IMR-90 (cell line): ENCODE data around the gene TMEM126A. TPM values are rescaled to one million over a fixed set of nuclear protein-coding genes. Genes with fewer than 3 reads are reported as not detected.

Experiments used
- ATAC-seq: fragments of 200-7000 bp; cut with Tn5 transposase; 2 replicates; pipeline ENCODE4 v1.9.1; 2020; ENCODE audit warnings: low read depth, mild to moderate bottlenecking, moderate library complexity
- Bru-seq: library from RNA; stranded (reverse); fragments of 400-500 nt; gene quantifications from one replicate; lab custom pipeline; 2021; lab: Mats Ljungman, UMichigan
- BruChase-seq, 2 experiments: library from RNA; stranded (reverse); fragments of 400-500 nt; gene quantifications; one replicate each; lab custom pipeline; 2021; lab: Mats Ljungman, UMichigan
- BruUV-seq: library from RNA; stranded (reverse); fragments of 400-500 nt; replicated peaks from 2 replicates; lab custom pipeline; 2021; lab: Mats Ljungman, UMichigan
- CTCF ChIA-PET: fragments of 300-600 bp; formaldehyde crosslinking; extraction: SDS; loops from one replicate; lab custom pipeline; 2021; ENCODE audit warnings: antibody characterized with exemption; lab: Yijun Ruan, JAX
- POLR2A ChIA-PET: fragments of 300-600 bp; sonication (Branson Sonifier 250); formaldehyde crosslinking; loops from one replicate; lab custom pipeline; 2022; ENCODE audit warnings: antibody characterized with exemption; ENCODE audit not compliant: unreplicated experiment; lab: Charles Lee
- DNase-seq: peaks from one replicate; pipeline ENCODE4 v3.0.0; 2013
- H2AFZ ChIP-seq: replicated peaks from 2 replicates; pipeline ENCODE3; 2013; ENCODE audit warnings: low read length, mild to moderate bottlenecking; ENCODE audit not compliant: poor library complexity
- H2AK5ac ChIP-seq: 2 replicates; pipeline ENCODE4 v1.6.1; 2013; ENCODE audit warnings: low read depth, low read length, inconsistent platforms
- H2AK9ac ChIP-seq: replicated peaks from 2 replicates; pipeline ENCODE3; 2013; ENCODE audit warnings: mild to moderate bottlenecking, low read depth, low read length, moderate library complexity; ENCODE audit not compliant: poor library complexity
- H2BK120ac ChIP-seq: 2 replicates; pipeline ENCODE4 v1.6.1; 2013; ENCODE audit warnings: low read depth, low read length, inconsistent platforms
- H2BK15ac ChIP-seq: 3 replicates; pipeline ENCODE4 v1.6.1; 2013; ENCODE audit warnings: low read depth, low read length, inconsistent platforms
- H2BK20ac ChIP-seq: 2 replicates; pipeline ENCODE4 v1.6.1; 2013; ENCODE audit warnings: low read depth, mild to moderate bottlenecking, inconsistent platforms, low read length, moderate library complexity
- H2BK5ac ChIP-seq: 2 replicates; pipeline ENCODE4 v1.6.1; 2013; ENCODE audit warnings: mild to moderate bottlenecking, low read depth, low read length, inconsistent platforms; ENCODE audit not compliant: poor library complexity, severe bottlenecking
- H3K14ac ChIP-seq: replicated peaks from 2 replicates; pipeline ENCODE4 v1.6.1; 2013; ENCODE audit warnings: low read depth, low read length, inconsistent platforms
- H3K18ac ChIP-seq: 2 replicates; pipeline ENCODE4 v1.6.1; 2013; ENCODE audit warnings: low read depth, low read length, control low read depth
- H3K23ac ChIP-seq: 2 replicates; pipeline ENCODE4 v1.6.1; 2013; ENCODE audit warnings: low read depth, low read length, inconsistent platforms
- H3K27ac ChIP-seq: 2 replicates; pipeline ENCODE4 v1.5.1; 2013; ENCODE audit warnings: mild to moderate bottlenecking, control low read depth, low read length; ENCODE audit not compliant: insufficient read depth
- H3K27me3 ChIP-seq: 2 replicates; pipeline ENCODE4 v1.6.1; 2013; ENCODE audit warnings: low read length; ENCODE audit not compliant: control insufficient read depth, insufficient read depth
- H3K36me3 ChIP-seq: 2 replicates; pipeline ENCODE4 v1.6.1; 2013; ENCODE audit warnings: low read length, mixed read lengths; ENCODE audit not compliant: control insufficient read depth, insufficient read depth
- H3K4ac ChIP-seq: 2 replicates; pipeline ENCODE4 v1.6.1; 2013; ENCODE audit warnings: low read depth, low read length, inconsistent platforms
- H3K4me1 ChIP-seq: 2 replicates; pipeline ENCODE4 v1.6.1; 2013; ENCODE audit warnings: low read length, mixed read lengths; ENCODE audit not compliant: control insufficient read depth, insufficient read depth
- H3K4me2 ChIP-seq: 2 replicates; pipeline ENCODE4 v1.6.1; 2013; ENCODE audit warnings: low read depth, mild to moderate bottlenecking, control low read depth, low read length, moderate library complexity
- H3K4me3 ChIP-seq: 2 replicates; pipeline ENCODE4 v1.5.1; 2013; ENCODE audit warnings: low read depth, mild to moderate bottlenecking, control low read depth, low read length, moderate library complexity; ENCODE audit not compliant: insufficient read depth
- H3K56ac ChIP-seq: 2 replicates; pipeline ENCODE4 v1.6.1; 2013; ENCODE audit warnings: low read length, inconsistent platforms; ENCODE audit not compliant: insufficient read depth; ENCODE audit errors: extremely low read depth
- H3K79me1 ChIP-seq, 2 experiments: 2 replicates each; pipeline ENCODE4 v1.6.1; 2013; ENCODE audit warnings: low read length in 2 of 2, inconsistent platforms in 1 of 2, low read depth in 1 of 2
- H3K9ac ChIP-seq: 2 replicates; pipeline ENCODE4 v1.6.1; 2013; ENCODE audit warnings: low read depth, low read length, control low read depth
- H3K9me1 ChIP-seq: 2 replicates; pipeline ENCODE4 v1.6.1; 2013; ENCODE audit warnings: low read length, inconsistent platforms; ENCODE audit not compliant: insufficient read depth
- H3K9me3 ChIP-seq: 2 replicates; pipeline ENCODE4 v1.6.1; 2013; ENCODE audit warnings: low read length; ENCODE audit not compliant: control insufficient read depth, insufficient read depth
- H4K20me1 ChIP-seq: 2 replicates; pipeline ENCODE4 v1.6.1; 2013; ENCODE audit warnings: low read length, inconsistent platforms; ENCODE audit not compliant: insufficient read depth
- H4K5ac ChIP-seq: 2 replicates; pipeline ENCODE4 v1.6.1; 2013; ENCODE audit warnings: mild to moderate bottlenecking, low read depth, low read length, control low read depth
- H4K8ac ChIP-seq, 2 experiments: 2 replicates each; pipeline ENCODE4 v1.6.1; 2013; ENCODE audit warnings: low read depth in 2 of 2, low read length in 2 of 2, control low read depth in 1 of 2, inconsistent platforms in 1 of 2
- H4K91ac ChIP-seq: 2 replicates; pipeline ENCODE4 v1.6.1; 2013; ENCODE audit warnings: low read depth, low read length, inconsistent platforms; ENCODE audit not compliant: insufficient read depth
- BHLHE40 ChIP-seq: fragments of 150-350 bp; IDR thresholded peaks from 2 replicates; pipeline ENCODE4 v1.6.1; 2016; ENCODE audit warnings: mild to moderate bottlenecking, low read depth, low read length
- CEBPB ChIP-seq: IDR thresholded peaks from 2 replicates; pipeline ENCODE4 v1.6.1; 2012; ENCODE audit warnings: low read depth, low read length, improper control_type of control experiment
- CHD1 ChIP-seq: IDR thresholded peaks from 2 replicates; pipeline ENCODE4 v1.6.1; 2012; ENCODE audit warnings: low read depth, low read length, improper control_type of control experiment
- FOS ChIP-seq: fragments of 150-350 bp; IDR thresholded peaks from 2 replicates; pipeline ENCODE4 v1.6.1; 2016; ENCODE audit warnings: low read depth, low read length
- MAFK ChIP-seq: IDR thresholded peaks from 2 replicates; pipeline ENCODE4 v1.6.1; 2012; ENCODE audit warnings: low read depth, low read length, improper control_type of control experiment
- MAZ ChIP-seq: IDR thresholded peaks from 2 replicates; pipeline ENCODE4 v1.6.1; 2012; ENCODE audit warnings: low read depth, mild to moderate bottlenecking, low read length, improper control_type of control experiment, moderate library complexity, borderline replicate concordance
- MXI1 ChIP-seq: IDR thresholded peaks from 2 replicates; pipeline ENCODE4 v1.6.1; 2012; ENCODE audit warnings: low read depth, mild to moderate bottlenecking, low read length, moderate library complexity, borderline replicate concordance
- NFE2L2 ChIP-seq: fragments of 150-350 bp; IDR thresholded peaks from 2 replicates; pipeline ENCODE4 v1.6.1; 2016; ENCODE audit warnings: low read depth, mild to moderate bottlenecking, low read length
- POLR2A ChIP-seq: IDR thresholded peaks from 2 replicates; pipeline ENCODE4 v1.6.1; 2012; ENCODE audit warnings: mild to moderate bottlenecking, low read depth, low read length
- RAD21 ChIP-seq: IDR thresholded peaks from 2 replicates; pipeline ENCODE4 v1.6.1; 2012; ENCODE audit warnings: low read length, improper control_type of control experiment
- RCOR1 ChIP-seq: IDR thresholded peaks from 2 replicates; pipeline ENCODE4 v1.6.1; 2012; ENCODE audit warnings: mild to moderate bottlenecking, low read length, improper control_type of control experiment; ENCODE audit not compliant: insufficient replicate concordance
- RFX5 ChIP-seq: IDR thresholded peaks from 2 replicates; pipeline ENCODE4 v1.8.0; 2012; ENCODE audit warnings: low read depth, mild to moderate bottlenecking, low read length, moderate library complexity
- SMC3 ChIP-seq: fragments of 150-350 bp; IDR thresholded peaks from 2 replicates; pipeline ENCODE4 v1.6.1; 2016; ENCODE audit warnings: low read depth, mild to moderate bottlenecking, antibody characterized with exemption, low read length, moderate library complexity
- WGBS, 2 experiments: methylation state at CpG; one replicate each; pipeline versions ENCODE4 v1.1.5 to v1.1.7; 2013; ENCODE audit warnings: missing lambda C conversion rate in 2 of 2; ENCODE audit not compliant: insufficient read length in 1 of 2; ENCODE audit errors: extremely low coverage in 2 of 2; 5-methylcytosine and 5-hydroxymethylcytosine counted together
- dilution Hi-C: fragments of 300-500 bp; cut with HindIII; formaldehyde crosslinking; loops from one replicate; pipeline ENCODE4 v1.14.3; 2018; ENCODE audit warnings: low sequenced_read_pairs; ENCODE audit not compliant: unreplicated experiment
- in situ Hi-C: fragments of 300-500 bp; cut with MboI; formaldehyde crosslinking; loops from 3 replicates; pipeline ENCODE4 v1.14.3; 2019; ENCODE audit warnings: low sequenced_read_pairs, inconsistent platforms, mixed read lengths
- intact Hi-C: fragments of 100-400 bp; cut with micrococcal nuclease; formaldehyde crosslinking; loops from 2 replicates; pipeline ENCODE4 v1.10.0; 2022
- long read RNA-seq: library from polyadenylated mRNA; unstranded; transcript quantifications from one replicate; pipeline ENCODE4 v2.0.0, GENCODE V29; 2021; ENCODE audit not compliant: unreplicated experiment
- polyA plus RNA-seq, 3 experiments: library from polyadenylated mRNA; depleted of rRNA; stranded (reverse); fragments of >200 nt; gene quantifications; 2 replicates each; pipeline ENCODE4 v1.2.3, GENCODE V29; 2012; ENCODE audit warnings: low replicate concordance in 1 of 3
- total RNA-seq: library from RNA; depleted of rRNA; stranded (reverse); fragments of >200 nt; gene quantifications from 2 replicates; pipeline ENCODE4 v1.2.3, GENCODE V29; 2012; rRNA removed
- TF ChIP-seq, protein P1 (sequence below): fragments of 150-350 bp; IDR thresholded peaks from 2 replicates; pipeline ENCODE4 v1.6.1; 2016; ENCODE audit warnings: low read depth, mild to moderate bottlenecking, low read length, moderate library complexity, borderline replicate concordance
- TF ChIP-seq, protein P2 (sequence below): fragments of 150-350 bp; IDR thresholded peaks from 2 replicates; pipeline ENCODE4 v1.6.1; 2017; ENCODE audit warnings: mild to moderate bottlenecking, antibody characterized with exemption, low read length, low read depth

TMEM126A gene
- total RNA-seq (60.4 and 87.2 TPM in 2 replicates), polyA plus RNA-seq (2012; rRNA removed) (34.9 and 37.3 TPM in 2 replicates), Bru-seq, nascent RNA (percentile 69 among the genes with signal in this experiment), BruChase-seq, experiment 1, labeled RNA remaining after a 6-hour chase (percentile 57 among the genes with signal in this experiment), BruChase-seq, experiment 2, labeled RNA remaining after a 2-hour chase (percentile 54 among the genes with signal in this experiment)
- 6.9 and 13.7 TPM in 2 replicates for polyA plus RNA-seq (2012; cell fraction: cytosol; rRNA removed)
- 1.3 and 17.8 TPM in 2 replicates for polyA plus RNA-seq (2012; cell fraction: nucleus; rRNA removed; ENCODE audit: low replicate concordance)
- long read RNA-seq, transcript TMEM126A-201 (5 exons, 739 nt), result major isoform, 7 of 7 reads
- long read RNA-seq, partial matches to known transcripts, result 0 of 7 reads
- long read RNA-seq, other reads (novel, unspliced or antisense), result 0 of 7 reads

DNA sequence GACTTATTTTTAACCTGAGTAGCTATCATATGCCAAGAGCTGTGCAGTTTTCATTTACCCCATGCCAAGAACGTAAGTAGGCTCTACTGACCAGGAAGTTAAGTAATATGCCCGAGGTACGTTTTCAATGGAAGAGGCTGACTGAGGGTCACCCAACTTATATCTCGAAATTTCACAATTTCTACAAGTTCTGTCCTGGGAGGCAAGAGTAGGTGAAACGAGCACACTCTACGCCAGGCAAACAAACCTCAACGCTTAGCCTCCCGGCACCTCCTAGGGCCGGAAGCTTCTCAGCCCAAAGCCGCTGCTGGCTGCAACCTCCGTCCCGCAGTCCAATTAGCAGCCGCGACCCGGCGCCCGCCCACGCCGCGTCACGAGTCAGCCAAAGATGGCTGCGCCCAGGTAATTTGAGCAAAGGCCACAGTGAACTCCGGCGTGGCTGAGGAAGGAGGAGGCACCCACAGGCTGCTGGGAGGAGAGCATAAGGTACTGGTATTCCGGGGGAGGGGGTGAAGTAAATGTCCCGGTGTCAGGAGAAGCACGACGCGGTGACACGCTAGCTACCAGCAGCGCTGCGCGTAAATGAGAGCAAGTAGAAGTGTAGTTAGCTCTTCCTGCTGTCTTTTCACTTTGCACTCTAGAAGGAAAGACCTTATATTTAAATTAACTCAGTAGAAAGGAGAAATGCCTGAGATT, at the start of gene TMEM126A:
Gene TMEM126A, plus strand, starts transcription at position 364 of the 696 bp plus-strand sequence. CDS start 2,289 bp downstream, outside the sequence.
- Histone ChIP-seq H3K9me3 (no peaks in the 10 kb centered on the region), H2BK120ac (peak within 1 kb of the TSS; percentile 64), H2AK9ac (no peak within 1 kb of the TSS), H4K5ac (peak within 1 kb of the TSS; percentile 93), H2AFZ (peak within 1 kb of the TSS; percentile 94), H3K18ac (peak within 1 kb of the TSS; percentile 52; the same call in 1 of the 2 replicates), H3K9me1 (no peaks in the 10 kb centered on the region), H3K56ac (peak within 1 kb of the TSS; percentile 88), H3K27ac (peak within 1 kb of the TSS; percentile 75), H3K36me3 (peaks cover 2% of the 10 kb centered on the region), H3K79me1 (peaks cover 16 to 39% of the 10 kb centered on the region in 2 experiments), H2AK5ac (peak within 1 kb of the TSS; percentile 44), H4K8ac (peak within 1 kb of the TSS; percentile 98), H3K27me3 (no peaks in the 10 kb centered on the region), H3K23ac (peak within 1 kb of the TSS; percentile 86; the same call in 1 of the 2 replicates), H2BK5ac (peak within 1 kb of the TSS; percentile 73), H2BK15ac (peak within 1 kb of the TSS; percentile 6; the same call in 1 of the 3 replicates), H3K4ac (peak within 1 kb of the TSS; percentile 83), H4K91ac (peak within 1 kb of the TSS; percentile 77), H3K4me2 (peak within 1 kb of the TSS; percentile 84), H3K4me1 (no peaks in the 10 kb centered on the region), H3K14ac (peak within 1 kb of the TSS; percentile 91), H3K9ac (peak within 1 kb of the TSS; percentile 87), H4K20me1 (no peaks in the 10 kb centered on the region), H2BK20ac (no peak within 1 kb of the TSS), H3K4me3 (peak within 1 kb of the TSS; percentile 89)
- CTCF ChIA-PET, result interaction anchor here (0.7 kb wide), 1 partner anchor 14 kb away, joined by 3 read pairs; no protein-coding TSS in a partner anchor
- in situ Hi-C loops, result no loop called here
- DNase-seq (peak; percentile 75), ATAC-seq (peak; percentile 99)
- POLR2A ChIA-PET, result interaction anchor here (0.8 kb wide), 1 partner anchor 8 kb away, joined by 3 read pairs; no protein-coding TSS in a partner anchor
- dilution Hi-C loops, result no loop called here
- WGBS, 2 experiments, result 0% methylated on average over 1 of the region's 33 CpGs; no CpG with 5 or more reads in 1 of the 2 experiments
- BruUV-seq, result no TSS peak
- intact Hi-C loops, result no loop called here
- peak; percentile 79; the same call in 1 of the 2 replicates for TF ChIP-seq POLR2A
- TF ChIP-seq RCOR1, result no peak
- TF ChIP-seq BHLHE40, result peak; percentile 77
- no peak for TF ChIP-seq FOS
- no peak for TF ChIP-seq RAD21
- TF ChIP-seq MAFK, result no peak
- no peak for TF ChIP-seq CHD1
- TF ChIP-seq SMC3, result no peak
- TF ChIP-seq, protein P1, sequence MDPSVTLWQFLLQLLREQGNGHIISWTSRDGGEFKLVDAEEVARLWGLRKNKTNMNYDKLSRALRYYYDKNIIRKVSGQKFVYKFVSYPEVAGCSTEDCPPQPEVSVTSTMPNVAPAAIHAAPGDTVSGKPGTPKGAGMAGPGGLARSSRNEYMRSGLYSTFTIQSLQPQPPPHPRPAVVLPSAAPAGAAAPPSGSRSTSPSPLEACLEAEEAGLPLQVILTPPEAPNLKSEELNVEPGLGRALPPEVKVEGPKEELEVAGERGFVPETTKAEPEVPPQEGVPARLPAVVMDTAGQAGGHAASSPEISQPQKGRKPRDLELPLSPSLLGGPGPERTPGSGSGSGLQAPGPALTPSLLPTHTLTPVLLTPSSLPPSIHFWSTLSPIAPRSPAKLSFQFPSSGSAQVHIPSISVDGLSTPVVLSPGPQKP, result no peak
- TF ChIP-seq CEBPB, result no peak; the same call in 1 of the 2 replicates
- TF ChIP-seq MXI1, result peak; percentile 69; the same call in 1 of the 2 replicates
- no peak for TF ChIP-seq NFE2L2
- TF ChIP-seq RFX5, result no peak
- TF ChIP-seq, protein P2, sequence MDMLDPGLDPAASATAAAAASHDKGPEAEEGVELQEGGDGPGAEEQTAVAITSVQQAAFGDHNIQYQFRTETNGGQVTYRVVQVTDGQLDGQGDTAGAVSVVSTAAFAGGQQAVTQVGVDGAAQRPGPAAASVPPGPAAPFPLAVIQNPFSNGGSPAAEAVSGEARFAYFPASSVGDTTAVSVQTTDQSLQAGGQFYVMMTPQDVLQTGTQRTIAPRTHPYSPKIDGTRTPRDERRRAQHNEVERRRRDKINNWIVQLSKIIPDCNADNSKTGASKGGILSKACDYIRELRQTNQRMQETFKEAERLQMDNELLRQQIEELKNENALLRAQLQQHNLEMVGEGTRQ, result peak; percentile 76
- TF ChIP-seq MAZ, result no peak
